Right lobe of liver (tissue), 6 donors: Measurements from ENCODE around the gene HDLBP. TPM values are rescaled to one million over a fixed set of nuclear protein-coding genes. Genes with fewer than 3 reads are reported as not detected.

Source experiments
- ATAC-seq, 4 donors: fragments of 200-7000 bp; cut with Tn5 transposase; one replicate each; pipeline ENCODE4 v1.9.1; 2020; ENCODE audit warnings: mild to moderate bottlenecking in 4 of 4, moderate library complexity in 4 of 4
- DNase-seq, 3 donors: peaks; one replicate each; pipeline ENCODE4 v3.0.0-alpha.2; 2020
- H3K27ac ChIP-seq, 3 donors: fragments of 200-600 bp; one replicate each; pipeline ENCODE4 v1.8.0; 2022
- H3K27me3 ChIP-seq, 2 donors: fragments of 200-600 bp; one replicate each; pipeline ENCODE4 v1.8.0; 2022
- H3K36me3 ChIP-seq, 4 donors: fragments of 200-600 bp; sonication (generic) in 1 of 4; one replicate each; pipeline versions ENCODE4 v1.5.1 to v1.8.0; 2017 to 2022; ENCODE audit warnings: control low read depth in 1 of 4
- H3K4me1 ChIP-seq, 4 donors: fragments of 200-600 bp; sonication (generic) in 1 of 4; one replicate each; pipeline versions ENCODE4 v1.5.1 to v1.8.0; 2017 to 2022; ENCODE audit warnings: control low read depth in 1 of 4
- H3K4me3 ChIP-seq, 3 donors: fragments of 200-600 bp; one replicate each; pipeline ENCODE4 v1.8.0; 2022
- H3K9me3 ChIP-seq, 4 donors: fragments of 200-600 bp; sonication (generic) in 1 of 4; one replicate each; pipeline versions ENCODE4 v1.5.1 to v1.8.0; 2017 to 2022; ENCODE audit warnings: control low read depth in 1 of 4
- POLR2A ChIP-seq: fragments of 450-650 bp; IDR thresholded peaks from one replicate; pipeline ENCODE4 v1.6.1; 2017; ENCODE audit warnings: antibody characterized with exemption, mild to moderate bottlenecking
- WGBS: methylation state at CpG from one replicate; pipeline ENCODE4 v1.1.6; 2018; ENCODE audit warnings: low coverage, low lambda C conversion rate; ENCODE audit not compliant: insufficient coverage; ENCODE audit errors: missing lambda C conversion rate; 5-methylcytosine and 5-hydroxymethylcytosine counted together
- intact Hi-C, 2 donors: fragments of 100-400 bp; cut with DNase I; formaldehyde crosslinking; loops; one replicate each; pipeline versions ENCODE4 v1.11.2 to v1.14.1; 2022
- long read RNA-seq: library from polyadenylated mRNA; unstranded; transcript quantifications from one replicate; pipeline ENCODE4 v2.0.0, GENCODE V29; 2019
- total RNA-seq, 6 experiments: library from RNA; depleted of rRNA in 2 of 6; stranded (reverse); fragments of >200 nt in 2 of 6; fragmentation: NEBNext Ultra II Directional in 3 of 6; extraction: Animal tissue kit (Norgen Biotek cat#: 25700) in 3 of 6; gene quantifications; one replicate each; pipeline versions ENCODE4 v1.1.0 to v1.2.4, GENCODE V29; 2016 to 2023
- TF ChIP-seq, protein P1 (sequence below), 4 donors: fragments of 200-600 bp in 3 of 4; fragments of 450-650 bp in 1 of 4; IDR thresholded peaks; one replicate each; pipeline versions ENCODE4 v1.5.1 to v1.8.0; 2016 to 2022; ENCODE audit warnings: antibody characterized with exemption in 4 of 4, mild to moderate bottlenecking in 2 of 4
- donor health status: DM: no; HTN: yes; CAD: no.
- donor health status: DM: no; HTN: no; CAD: no.
- donor health status: DM: no; HTN: no; CAD: no.
- donor health status: DM: no; HTN: yes; CAD: no.
- donor health status: DM: no; HTN: yes; CAD: no.

HDLBP gene, protein sequence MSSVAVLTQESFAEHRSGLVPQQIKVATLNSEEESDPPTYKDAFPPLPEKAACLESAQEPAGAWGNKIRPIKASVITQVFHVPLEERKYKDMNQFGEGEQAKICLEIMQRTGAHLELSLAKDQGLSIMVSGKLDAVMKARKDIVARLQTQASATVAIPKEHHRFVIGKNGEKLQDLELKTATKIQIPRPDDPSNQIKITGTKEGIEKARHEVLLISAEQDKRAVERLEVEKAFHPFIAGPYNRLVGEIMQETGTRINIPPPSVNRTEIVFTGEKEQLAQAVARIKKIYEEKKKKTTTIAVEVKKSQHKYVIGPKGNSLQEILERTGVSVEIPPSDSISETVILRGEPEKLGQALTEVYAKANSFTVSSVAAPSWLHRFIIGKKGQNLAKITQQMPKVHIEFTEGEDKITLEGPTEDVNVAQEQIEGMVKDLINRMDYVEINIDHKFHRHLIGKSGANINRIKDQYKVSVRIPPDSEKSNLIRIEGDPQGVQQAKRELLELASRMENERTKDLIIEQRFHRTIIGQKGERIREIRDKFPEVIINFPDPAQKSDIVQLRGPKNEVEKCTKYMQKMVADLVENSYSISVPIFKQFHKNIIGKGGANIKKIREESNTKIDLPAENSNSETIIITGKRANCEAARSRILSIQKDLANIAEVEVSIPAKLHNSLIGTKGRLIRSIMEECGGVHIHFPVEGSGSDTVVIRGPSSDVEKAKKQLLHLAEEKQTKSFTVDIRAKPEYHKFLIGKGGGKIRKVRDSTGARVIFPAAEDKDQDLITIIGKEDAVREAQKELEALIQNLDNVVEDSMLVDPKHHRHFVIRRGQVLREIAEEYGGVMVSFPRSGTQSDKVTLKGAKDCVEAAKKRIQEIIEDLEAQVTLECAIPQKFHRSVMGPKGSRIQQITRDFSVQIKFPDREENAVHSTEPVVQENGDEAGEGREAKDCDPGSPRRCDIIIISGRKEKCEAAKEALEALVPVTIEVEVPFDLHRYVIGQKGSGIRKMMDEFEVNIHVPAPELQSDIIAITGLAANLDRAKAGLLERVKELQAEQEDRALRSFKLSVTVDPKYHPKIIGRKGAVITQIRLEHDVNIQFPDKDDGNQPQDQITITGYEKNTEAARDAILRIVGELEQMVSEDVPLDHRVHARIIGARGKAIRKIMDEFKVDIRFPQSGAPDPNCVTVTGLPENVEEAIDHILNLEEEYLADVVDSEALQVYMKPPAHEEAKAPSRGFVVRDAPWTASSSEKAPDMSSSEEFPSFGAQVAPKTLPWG (N-terminal part only)
- 100 to 1,000 TPM; 341 to 557 (median 479) TPM for total RNA-seq
- long read RNA-seq, full-length matches to known transcripts, result 6 of 80 reads
- long read RNA-seq, partial matches to known transcripts, result 67 of 80 reads
- long read RNA-seq, other reads (novel, unspliced or antisense), result 7 of 80 reads

DNA sequence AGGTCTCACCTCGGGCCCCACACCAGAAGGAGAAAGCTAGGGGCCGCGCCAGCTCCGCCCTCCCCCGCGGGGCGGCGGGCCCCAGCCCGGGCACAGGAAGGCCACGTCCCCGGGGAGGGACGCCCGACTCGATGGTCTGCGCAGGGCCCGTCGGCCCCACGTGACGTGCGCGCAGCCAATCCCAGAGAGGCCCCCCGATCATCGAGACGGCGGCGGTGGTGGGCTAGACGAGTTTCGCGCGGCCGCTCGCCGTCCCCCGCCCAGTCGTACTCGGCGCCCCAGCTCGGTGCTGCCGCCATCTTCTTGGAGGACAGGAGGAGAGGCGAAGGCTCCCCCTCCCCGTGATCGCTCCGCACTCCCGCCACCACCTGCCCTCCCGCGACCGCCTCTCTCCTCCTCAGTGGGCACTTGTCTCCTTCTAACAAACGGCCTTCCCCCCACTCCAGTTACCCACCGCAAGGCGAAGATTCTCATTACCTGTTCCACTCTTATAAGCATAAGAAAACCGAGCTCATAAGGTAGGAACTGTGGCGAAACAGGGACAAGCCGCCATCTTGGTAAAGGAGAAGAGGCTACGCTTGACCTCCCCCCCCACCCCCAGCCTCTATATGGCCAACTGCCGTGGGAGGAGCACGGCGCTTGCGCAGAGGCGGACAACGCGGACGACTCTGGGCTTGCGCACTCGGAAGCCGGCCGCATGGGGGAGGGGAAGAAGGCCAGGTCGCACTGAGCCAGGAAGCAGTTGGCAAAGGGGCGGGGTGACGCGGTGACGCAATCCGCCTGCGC lies at the start of gene HDLBP:
Gene HDLBP (minus strand): TSS at position 580 of the 786 bp plus-strand sequence. CDS start 48,803 bp downstream, outside the sequence.
- 1% methylated on average over 16 of the region's 73 CpGs for WGBS
- Histone ChIP-seq H3K36me3 (no peaks in the 10 kb centered on the region), H3K9me3 (no peaks in the 10 kb centered on the region), H3K27me3 (no peaks in the 10 kb centered on the region), H3K4me3 (peak within 1 kb of the TSS; percentile 85 to 96 (median 90)), H3K27ac (peak within 1 kb of the TSS; percentile 97 to 99 (median 98)), H3K4me1 (peaks cover 0 to 69% (median 18%) of the 10 kb centered on the region in 4 donors)
- intact Hi-C loops, result no loop called here
- ATAC-seq, result peak; percentile 85 to 92 (median 86)
- DNase-seq, result peak; percentile 100
- TF ChIP-seq, protein P1, sequence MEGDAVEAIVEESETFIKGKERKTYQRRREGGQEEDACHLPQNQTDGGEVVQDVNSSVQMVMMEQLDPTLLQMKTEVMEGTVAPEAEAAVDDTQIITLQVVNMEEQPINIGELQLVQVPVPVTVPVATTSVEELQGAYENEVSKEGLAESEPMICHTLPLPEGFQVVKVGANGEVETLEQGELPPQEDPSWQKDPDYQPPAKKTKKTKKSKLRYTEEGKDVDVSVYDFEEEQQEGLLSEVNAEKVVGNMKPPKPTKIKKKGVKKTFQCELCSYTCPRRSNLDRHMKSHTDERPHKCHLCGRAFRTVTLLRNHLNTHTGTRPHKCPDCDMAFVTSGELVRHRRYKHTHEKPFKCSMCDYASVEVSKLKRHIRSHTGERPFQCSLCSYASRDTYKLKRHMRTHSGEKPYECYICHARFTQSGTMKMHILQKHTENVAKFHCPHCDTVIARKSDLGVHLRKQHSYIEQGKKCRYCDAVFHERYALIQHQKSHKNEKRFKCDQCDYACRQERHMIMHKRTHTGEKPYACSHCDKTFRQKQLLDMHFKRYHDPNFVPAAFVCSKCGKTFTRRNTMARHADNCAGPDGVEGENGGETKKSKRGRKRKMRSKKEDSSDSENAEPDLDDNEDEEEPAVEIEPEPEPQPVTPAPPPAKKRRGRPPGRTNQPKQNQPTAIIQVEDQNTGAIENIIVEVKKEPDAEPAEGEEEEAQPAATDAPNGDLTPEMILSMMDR (IDR thresholded peaks at IDR 0.05), result peak in 3 of 4 donors; percentile 42 to 65 (median 51)
- peak; percentile 92 for TF ChIP-seq POLR2A

DNA sequence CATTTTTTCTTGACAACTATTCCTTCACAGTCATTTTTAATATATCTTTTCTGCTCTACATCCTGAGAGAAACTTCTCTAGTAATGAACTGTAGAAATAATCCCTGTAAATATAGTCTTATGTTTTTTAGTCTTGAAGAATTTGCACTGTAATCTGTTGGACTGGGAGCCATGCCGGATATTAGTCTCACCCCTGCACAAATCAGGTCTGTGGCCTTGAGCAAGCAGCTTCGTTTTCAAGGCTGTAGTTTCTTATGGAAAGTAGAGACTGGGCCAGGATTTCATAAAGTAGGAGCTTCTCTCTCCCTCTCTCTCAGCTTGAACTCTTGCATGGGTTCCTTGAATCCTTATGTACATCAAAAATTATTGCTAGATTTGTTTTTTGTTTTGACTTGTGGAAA lies 49.3 kb upstream of the HDLBP start:
- intact Hi-C loops, result no loop called here
- ATAC-seq (peak in 3 of 4 donors; percentile 9 to 36 (median 23)), DNase-seq (no peak)
- WGBS, result 60% methylated on average over 2 of the region's 2 CpGs
- H3K4me1 ChIP-seq, result peaks cover 0 to 17% (median 8%) of the 10 kb centered on the region in 4 donors
- H3K9me3 ChIP-seq, result no peaks in the 10 kb centered on the region
- no peaks in the 10 kb centered on the region for H3K27me3 ChIP-seq
- TF ChIP-seq, protein P1 (IDR thresholded peaks at IDR 0.05), result no peak
- TF ChIP-seq POLR2A, result no peak
- H3K27ac ChIP-seq, result no peak overlapping the region
- no peaks in the 10 kb centered on the region for H3K36me3 ChIP-seq
- no peak overlapping the region for H3K4me3 ChIP-seq

DNA sequence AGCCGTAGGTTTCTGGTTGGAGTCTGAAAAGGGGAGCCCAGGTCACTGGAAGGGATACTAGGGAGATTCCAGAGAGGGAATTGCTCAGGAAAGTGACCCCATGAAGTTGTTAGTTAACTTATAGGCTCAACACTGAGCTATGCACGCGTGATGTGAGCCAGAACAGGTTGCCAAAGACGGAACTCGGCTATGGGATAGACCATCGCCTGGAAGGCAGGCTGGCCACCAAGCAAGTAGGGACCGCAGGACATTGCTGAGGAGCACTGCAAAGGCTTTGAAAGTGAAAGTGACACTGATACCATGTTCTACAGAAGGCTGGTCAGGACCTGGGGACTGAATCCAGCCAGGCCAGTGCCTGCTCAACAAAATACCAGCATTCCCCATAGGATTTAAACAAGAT lies 48.0 kb upstream of the HDLBP start:
- no peak for DNase-seq
- H3K27ac ChIP-seq, result peak overlapping the region in 1 of 3 donors; percentile 10
- ATAC-seq, result peak; percentile 69 to 86 (median 75)

More for the DNA sequence above, 48.0 kb upstream of the HDLBP start:
- WGBS, result 0% methylated on average over 7 of the region's 7 CpGs
- TF ChIP-seq, protein P1 (IDR thresholded peaks at IDR 0.05), result no peak
- TF ChIP-seq POLR2A, result no peak
- intact Hi-C loops, result no loop called here
- H3K4me3 ChIP-seq, result no peak overlapping the region
- no peaks in the 10 kb centered on the region for H3K9me3 ChIP-seq
- peaks cover 0 to 30% (median 15%) of the 10 kb centered on the region in 4 donors for H3K4me1 ChIP-seq
- H3K27me3 ChIP-seq, result no peaks in the 10 kb centered on the region
- no peaks in the 10 kb centered on the region for H3K36me3 ChIP-seq
